GM18517 (cell line): ENCODE results near the gene QPRT.
"Not testable (repeated sequence)": the region's sequence is repeated elsewhere in the genome, so short reads cannot be mapped to it uniquely, and the experiment has no call there.

ENCODE experiments used
- ATAC-seq: cut with Tn5 transposase; IDR thresholded peaks from one replicate; pipeline ENCODE4 v1.9.1; 2021; ENCODE audit warnings: mild to moderate bottlenecking, moderate library complexity; ENCODE audit not compliant: unreplicated experiment

Gene QPRT

DNA sequence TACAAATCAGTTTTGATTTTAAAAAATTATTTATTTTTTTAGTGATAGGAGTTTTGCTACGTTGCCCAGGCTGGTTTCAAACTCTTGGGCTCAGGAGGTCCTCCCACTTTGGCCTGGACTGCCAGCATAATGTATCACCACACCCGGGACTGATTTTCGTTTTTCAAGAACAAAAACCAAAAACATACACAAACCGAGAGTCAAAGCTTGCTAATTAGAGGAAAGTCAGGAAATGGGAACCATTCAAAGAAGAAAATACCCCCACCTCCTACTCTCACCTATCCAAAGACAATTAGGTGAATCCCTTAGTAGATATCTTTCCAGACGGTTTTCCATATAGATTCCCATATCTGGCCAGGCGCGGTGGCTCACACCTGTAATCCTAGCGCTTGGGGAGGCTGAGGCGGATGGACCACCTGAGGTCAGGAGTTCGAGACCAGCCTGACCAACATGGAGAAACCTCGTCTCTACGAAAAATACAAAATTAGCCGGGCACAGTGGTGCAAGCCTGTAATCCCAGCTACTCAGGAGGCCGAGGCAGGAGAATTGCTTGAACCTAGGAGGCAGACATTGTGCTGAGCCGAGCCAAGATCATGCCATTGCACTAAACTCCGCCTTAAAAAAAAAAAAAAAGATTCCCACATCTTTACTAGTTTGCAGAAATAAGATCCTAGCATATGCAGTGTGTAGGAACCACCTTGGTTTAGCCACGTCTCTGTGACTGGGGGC is 16.8 kb upstream of the QPRT start:
- ATAC-seq: no peak

DNA sequence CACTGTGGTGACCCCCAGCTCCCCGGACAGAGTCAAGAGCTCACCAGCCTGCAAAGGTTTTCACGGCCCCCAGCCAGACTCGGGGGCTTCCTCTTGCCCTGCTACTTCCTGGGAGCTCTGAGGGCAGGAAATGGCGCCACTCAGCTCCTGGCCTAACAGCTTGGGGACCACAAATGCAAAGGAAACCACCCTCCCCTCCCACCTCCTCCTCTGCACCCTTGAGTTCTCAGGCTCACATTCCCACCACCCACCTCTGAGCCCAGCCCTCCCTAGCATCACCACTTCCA is 16.3 kb upstream of the QPRT start:
- ATAC-seq: no peak

DNA sequence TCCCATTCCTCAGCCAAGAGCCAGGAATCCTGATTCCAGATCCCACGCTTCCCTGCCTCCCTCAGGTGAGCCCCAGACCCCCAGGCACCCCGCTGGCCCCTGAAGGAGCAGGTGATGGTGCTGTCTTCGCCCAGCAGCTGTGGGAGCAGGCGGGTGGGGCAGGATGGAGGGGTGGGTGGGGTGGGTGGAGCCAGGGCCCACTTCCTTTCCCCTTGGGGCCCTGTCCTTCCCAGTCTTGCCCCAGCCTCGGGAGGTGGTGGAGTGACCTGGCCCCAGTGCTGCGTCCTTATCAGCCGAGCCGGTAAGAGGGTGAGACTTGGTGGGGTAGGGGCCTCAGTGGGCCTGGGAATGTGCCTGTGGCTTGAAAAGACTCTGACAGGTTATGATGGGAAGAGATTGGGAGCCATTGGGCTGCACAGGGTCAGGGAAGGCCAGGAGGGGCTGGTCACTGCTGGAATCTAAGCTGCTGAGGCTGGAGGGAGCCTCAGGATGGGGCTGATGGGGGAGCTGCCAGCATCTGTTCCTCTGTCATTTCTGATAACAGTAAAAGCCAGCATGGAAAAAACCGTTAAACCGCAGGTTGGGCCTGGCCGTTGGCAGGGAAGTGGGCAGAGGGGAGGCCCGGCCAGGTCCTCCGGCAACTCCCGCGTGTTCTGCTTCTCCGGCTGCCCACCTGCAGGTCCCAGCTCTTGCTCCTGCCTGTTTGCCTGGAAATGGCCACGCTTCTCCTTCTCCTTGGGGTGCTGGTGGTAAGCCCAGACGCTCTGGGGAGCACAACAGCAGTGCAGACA is 15.8 kb upstream of the QPRT start, which contains the start of gene SPN:
Gene SPN, plus strand, starts transcription at position 232 of the 791 bp plus-strand sequence. Its CDS starts 482 bp downstream, at position 714.
- no peak for ATAC-seq

DNA sequence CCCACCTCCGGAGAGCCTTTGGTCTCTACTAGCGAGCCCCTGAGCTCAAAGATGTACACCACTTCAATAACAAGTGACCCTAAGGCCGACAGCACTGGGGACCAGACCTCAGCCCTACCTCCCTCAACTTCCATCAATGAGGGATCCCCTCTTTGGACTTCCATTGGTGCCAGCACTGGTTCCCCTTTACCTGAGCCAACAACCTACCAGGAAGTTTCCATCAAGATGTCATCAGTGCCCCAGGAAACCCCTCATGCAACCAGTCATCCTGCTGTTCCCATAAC is 15.2 kb upstream of the QPRT start:
- ATAC-seq: no peak

DNA sequence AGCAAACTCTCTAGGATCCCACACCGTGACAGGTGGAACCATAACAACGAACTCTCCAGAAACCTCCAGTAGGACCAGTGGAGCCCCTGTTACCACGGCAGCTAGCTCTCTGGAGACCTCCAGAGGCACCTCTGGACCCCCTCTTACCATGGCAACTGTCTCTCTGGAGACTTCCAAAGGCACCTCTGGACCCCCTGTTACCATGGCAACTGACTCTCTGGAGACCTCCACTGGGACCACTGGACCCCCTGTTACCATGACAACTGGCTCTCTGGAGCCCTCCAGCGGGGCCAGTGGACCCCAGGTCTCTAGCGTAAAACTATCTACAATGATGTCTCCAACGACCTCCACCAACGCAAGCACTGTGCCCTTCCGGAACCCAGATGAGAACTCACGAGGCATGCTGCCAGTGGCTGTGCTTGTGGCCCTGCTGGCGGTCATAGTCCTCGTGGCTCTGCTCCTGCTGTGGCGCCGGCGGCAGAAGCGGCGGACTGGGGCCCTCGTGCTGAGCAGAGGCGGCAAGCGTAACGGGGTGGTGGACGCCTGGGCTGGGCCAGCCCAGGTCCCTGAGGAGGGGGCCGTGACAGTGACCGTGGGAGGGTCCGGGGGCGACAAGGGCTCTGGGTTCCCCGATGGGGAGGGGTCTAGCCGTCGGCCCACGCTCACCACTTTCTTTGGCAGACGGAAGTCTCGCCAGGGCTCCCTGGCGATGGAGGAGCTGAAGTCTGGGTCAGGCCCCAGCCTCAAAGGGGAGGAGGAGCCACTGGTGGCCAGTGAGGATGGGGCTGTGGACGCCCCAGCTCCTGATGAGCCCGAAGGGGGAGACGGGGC is 14.7 kb upstream of the QPRT start:
- no peak for ATAC-seq

DNA sequence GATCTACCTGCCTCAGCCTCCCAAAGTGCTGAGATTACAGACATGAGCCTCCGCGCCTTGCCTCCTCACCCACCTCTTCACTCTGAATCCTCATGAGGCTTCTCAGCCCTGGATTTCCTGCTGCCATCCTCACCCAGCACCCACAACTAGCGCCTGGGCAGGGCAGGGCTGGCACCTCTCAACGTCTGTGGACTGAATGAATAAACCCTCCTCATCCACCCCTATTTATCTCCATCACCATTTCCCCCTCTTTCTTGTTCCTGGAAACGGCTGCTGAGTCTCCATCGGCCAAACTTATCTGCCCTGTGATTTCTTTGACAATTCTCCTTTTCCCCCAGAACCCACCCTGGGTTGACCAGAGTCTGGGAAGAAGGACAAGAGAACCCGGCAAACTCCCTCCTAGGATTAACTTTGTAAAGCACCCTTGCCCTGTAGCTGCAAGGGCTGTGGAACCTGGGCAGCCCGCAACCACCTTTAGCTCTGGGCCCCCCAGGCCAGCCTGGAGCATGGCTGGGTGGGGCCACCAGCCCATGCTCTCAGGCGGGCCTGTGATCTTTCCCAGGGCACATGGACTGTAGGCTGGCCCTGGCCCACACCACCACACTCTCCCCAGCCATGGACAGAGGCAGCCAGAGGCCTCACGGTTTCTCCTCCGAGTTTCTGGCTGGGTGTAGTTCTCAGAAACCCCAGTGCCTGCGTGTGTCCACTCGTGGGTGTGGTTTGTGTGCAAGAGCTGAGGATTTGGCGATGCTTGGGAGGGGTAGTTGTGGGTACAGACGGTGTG is 13.5 kb upstream of the QPRT start:
- ATAC-seq: no peak

DNA sequence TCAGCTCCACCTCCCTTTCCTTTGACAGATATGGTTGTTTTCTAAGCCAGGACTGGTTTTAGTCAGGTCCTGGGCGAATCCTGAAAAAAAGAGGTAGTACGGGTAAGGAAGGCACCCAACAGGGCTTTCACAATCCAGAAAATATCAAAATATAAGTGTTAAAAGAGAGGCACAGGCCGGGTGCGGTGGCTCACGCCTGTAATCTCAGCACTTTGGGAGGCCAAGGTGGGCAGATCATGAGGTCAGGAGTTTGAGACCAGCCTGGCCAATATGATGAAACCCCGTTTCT is 11.7 kb upstream of the QPRT start:
- not testable (repeated sequence) for ATAC-seq

DNA sequence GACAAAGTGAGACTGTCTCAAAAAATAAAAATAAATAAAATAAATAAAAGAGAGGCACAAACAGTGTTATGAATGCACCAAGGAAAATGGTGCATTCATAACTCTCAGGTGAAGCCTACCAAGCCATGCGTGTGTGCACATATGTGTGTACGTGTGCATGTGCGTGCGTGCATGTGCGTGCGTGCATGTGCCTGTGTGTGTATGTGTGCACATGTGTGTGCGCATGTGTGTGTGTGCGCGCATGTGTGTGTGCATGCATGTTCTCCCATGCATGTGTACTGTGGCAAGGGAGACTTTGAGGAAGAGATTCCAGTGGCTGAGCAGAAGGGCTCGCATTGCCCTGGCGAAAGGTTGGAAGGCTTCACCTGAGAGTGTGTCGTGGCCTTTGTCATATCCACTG is 11.2 kb upstream of the QPRT start:
- ATAC-seq: no peak

DNA sequence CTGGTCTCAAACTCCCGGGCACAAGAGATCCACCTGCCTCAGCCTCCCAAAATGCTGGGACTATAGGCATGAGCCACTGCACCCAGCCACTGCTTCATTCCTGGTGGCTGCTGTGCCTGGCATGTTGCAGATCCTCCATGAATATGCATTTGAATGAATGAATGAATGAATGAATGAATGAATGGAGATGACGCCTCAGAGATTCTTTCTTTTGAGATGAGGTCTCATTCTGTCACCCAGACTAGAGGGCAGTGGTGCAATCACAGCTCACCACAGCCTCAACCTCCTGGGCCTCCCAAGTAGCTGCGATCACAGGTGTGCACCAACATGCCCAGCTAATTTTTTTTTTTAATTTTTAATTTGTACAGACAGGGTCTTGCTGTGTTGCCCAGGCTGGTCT is 10.7 kb upstream of the QPRT start:
- no peak for ATAC-seq

DNA sequence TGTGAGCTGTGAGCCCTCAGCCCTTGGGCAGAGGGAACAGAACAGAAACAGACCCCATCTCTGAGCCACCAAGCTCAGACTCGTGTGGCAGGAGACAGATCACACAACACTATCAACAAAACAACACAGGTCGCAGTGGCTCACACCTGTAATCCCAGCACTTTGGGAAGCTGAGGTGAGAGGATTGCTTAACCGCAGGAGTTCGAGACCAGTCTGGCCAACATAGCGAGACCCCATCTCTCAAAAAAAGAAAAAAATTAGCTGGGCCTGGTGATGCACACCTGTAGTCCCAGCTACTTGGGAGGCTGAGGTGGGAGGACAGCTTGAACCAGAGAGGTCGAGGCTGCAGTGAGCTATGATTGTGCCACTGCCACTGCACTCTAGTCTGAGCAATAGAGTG is 5.5 kb upstream of the QPRT start:
- no peak for ATAC-seq

DNA sequence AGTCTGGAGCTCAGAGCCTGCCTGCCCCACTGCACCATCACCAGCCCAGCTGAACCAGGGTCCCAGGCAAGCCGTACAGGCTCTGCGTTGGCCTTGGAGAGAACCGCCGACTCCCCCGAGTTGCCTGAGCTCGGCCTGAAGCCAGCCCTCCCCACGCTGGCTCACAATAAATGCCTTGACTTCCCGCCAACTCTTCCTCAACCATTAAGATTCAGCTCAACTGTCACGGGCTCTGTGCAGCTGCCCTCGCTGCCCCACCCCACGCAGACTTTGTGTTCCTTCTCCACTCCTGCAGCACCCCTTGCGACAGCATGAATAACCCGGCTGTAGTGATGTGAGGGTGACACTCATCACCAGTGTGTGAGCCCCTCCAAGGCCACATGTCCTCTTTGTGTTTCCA is 4.8 kb upstream of the QPRT start:
- no peak for ATAC-seq

DNA sequence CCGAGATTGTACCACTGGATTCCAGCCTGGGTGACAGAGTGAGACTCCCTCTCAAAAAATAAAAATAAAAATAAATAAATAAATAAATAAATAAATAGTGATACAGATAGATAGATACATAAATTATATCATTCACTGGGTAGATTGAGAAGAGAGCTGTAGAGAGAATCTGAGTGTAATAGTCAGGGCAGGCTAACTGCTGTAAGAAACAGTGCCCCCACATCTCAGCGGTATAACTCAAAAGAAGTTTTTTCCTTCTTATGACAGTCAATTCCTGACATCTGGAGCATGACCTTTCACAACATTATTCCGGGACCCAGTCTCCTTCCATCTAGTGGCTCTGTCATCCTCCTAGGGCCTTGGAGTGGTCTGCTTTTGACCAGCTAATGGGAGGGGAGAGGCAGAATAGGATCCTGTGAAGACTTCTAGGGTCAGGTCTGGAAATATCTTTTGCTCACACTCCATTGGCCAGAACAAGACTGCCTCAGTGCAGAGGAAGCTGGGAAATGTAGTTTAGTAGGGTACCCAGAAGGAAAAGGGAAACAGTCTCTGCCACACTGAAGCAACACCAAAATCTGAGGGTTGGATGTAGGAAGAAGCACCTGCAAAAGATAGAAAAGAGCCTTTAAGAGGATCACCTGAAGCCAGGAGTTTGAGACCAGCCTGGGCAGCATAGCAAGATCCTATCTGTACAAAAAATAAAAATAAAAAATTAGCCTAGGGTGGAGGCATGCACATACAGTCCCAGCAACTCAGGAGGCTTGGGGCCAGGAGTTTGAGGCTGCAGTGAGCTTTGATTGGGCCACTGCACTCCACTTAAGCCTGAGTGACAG is 3.0 kb upstream of the QPRT start:
- ATAC-seq: no peak

DNA sequence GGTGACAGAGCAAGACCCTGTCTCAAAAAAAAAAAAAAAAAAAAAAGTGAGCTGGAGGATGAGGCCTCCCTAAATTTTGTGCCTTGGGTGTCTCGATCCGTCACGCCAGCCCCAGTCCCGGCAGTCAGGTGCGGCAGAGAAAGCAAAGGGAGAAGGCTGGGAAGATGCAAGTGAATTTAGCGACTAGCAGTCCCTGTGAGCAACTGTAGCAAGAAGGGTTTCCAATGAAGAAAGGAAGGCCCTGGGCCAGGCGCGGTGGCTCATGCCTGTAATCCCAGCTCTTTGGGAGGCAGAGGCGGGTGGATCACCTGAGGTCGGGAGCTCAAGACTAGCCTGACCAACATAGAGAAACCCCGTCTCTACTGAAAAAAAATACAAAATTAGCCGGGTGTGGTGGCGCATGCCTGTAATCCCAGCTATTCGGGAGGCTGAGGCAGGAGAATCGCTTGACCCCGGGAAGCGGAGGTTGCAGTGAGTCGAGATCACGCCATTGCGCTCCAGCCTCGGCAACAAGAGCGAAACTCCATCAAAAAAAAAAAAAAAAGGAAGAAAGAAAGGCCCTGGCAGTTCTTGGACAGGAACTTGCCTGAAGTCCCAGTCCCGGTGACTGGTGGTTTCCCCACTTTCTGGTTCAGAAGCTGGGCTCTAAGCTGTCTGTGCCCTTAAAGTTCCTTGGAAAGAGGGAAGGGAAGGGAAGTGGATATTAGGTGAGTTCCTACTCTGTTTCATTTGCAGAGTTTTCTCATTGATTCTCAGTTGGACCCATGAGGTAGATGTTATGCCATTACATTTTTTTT is 1.8 kb upstream of the QPRT start:
- no peak for ATAC-seq

DNA sequence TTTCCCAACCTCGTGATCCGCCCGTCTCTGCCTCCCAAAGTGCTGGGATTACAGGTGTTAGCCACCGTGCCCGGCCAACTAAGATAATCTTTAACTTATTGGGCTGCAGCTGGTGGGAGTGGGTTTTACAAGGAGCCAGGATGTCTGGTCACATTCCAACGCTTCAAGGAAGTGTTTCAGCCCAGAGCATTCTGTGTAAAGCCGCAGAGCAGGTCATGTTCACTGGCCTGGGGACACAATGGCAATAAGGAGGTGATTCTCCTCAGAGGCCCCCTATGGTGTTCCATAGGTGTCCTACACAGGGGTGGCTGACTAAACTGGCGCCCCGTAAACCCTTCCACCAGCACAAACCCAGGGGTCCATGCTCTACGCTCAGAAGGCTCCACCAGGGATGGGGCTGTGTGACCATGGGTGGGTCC is 1.2 kb downstream of the QPRT start:
- no peak for ATAC-seq

DNA sequence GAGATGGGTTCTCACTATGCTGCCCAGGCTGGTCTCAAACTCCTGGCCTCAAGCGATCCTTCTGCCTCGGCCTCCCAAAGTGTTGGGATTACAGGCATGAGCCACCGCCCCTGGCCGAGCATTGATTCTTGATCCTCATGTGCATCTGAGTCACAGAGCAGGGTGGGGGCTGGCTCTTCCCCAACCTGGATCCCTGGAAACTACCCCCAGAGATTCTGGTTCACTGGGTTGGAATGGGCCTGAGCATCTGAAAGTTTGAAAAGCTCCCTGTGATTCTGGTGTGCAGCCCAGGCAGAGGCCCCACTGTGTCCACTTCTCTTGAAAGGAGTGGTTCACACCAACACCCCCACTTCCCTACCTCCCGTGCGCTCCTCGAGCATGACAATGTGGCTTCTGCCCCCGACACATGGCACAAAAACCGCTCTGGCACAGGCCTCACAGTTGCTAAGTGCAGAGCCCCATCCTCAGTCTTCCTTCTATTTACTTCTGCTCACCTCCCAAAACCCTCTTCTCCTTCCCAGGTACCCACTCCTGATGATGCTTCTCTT is 4.6 kb downstream of the QPRT start:
- ATAC-seq: no peak

DNA sequence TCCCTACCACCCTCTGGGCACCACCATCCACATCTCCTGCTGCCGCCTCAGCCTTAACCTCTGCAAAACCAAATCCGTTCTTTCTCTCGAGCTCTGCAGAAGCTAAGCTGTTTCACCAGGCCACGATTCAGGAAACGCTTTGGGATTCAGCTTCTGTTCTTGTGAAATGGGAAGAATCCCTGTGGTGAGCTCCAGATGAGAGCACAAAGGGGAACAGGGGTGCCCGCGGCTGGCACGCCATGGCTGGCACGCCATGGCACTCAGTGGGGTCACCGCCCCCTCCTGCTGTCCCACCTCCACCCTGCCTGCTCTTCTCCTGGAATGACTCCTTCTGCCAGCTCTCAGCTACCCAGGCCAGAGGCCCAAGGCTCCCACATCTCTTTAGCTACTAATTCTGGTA is 5.7 kb downstream of the QPRT start:
- ATAC-seq: no peak

DNA sequence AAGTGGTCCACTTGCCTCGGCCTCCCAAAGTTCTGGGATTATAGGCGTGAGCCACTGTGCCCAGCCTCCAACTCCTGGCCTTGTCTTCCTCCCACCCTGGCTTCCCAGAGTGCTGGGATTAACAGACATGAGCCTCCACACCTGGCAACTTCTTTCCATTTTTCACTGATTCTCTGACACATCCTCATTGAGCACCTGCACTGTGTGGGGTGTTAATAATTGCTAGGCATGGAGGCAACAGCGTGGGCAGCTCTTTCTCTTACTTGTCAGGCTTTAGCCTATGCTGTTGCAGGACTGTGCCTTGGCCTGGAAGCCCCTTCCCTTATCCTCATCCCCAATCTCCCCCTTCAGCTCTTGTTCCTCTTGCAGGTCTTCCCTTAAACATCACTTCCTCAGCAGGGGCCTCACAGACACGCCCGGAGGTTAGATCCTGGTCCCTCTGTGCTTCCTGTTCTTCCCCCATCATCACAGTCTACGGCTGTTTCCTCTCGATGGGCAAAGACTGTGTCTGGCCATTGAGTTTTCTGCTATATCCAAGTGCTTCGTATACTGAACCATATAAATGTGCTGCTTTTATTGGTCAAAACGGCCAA is 7.9 kb downstream of the QPRT start:
- no peak for ATAC-seq

DNA sequence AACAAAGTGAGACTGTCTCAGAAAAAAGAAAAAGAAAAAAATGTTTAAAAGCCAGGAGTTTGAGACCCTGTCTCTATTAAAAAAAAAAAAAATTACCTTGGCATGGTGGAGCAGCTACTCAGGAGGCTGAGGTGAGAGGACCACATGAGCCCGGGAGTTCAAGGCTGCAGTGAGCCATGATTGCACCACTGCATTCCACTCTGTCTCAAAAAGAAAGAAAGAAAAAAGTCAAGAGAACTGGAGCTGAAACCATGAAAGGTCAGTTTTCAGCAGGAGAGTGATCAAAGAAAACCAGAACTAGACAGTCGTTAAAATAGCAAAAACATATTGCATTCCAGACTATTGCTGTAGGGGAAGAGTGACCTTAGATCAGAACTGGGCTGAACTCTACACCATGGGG is 8.8 kb downstream of the QPRT start:
- ATAC-seq: no peak

DNA sequence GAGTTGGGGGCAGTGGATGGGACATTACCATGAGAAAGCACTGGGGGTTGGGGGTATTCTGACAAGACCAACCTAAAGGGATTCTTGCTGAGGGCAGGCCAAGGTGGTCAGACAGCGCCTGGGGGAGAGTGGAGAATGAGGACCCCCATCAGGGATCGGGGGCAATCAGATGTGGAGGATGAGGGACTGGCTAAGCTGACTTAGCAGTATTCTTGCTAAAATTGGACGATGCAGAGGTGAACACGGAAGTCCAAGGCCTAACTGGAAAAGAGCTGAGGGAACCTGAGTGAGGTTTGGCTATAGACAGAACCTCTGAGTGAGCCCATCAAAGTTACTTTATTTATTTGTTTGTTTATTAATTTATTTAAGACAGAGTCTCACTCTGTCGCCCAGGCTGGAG is 9.2 kb downstream of the QPRT start:
- no peak for ATAC-seq
